Activated CD4-positive, CD25-positive, alpha-beta regulatory T cell (primary cell): ENCODE data around the gene VPS13D.
A peak's percentile ranks its signal among the peaks of the same experiment; 100 is the strongest.

Experiments used
- DNase-seq, 4 experiments: peaks; one replicate each; lab custom pipeline; 2025; lab: John Stamatoyannopoulos, UW

Gene VPS13D

DNA sequence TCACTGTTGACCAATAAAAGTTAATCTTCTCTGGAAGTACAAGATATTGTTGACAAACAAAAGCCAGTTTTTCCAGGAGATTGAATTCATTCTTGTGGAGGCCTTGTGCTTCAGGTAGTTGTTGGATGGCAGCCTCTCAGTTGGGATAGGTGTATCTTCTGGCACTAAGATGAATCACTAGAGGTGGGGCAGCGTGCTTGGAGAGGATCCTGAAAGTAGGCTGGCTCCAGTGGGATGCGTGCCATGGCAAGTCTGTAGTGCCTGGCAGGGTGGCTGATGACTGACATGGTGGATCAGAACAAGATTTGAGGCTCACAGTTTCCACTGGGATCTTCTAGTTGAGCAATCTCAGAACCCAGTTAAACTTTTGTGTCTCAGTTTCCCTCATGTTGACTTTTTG is 2.4 kb downstream of the VPS13D start:
- no peak for DNase-seq

DNA sequence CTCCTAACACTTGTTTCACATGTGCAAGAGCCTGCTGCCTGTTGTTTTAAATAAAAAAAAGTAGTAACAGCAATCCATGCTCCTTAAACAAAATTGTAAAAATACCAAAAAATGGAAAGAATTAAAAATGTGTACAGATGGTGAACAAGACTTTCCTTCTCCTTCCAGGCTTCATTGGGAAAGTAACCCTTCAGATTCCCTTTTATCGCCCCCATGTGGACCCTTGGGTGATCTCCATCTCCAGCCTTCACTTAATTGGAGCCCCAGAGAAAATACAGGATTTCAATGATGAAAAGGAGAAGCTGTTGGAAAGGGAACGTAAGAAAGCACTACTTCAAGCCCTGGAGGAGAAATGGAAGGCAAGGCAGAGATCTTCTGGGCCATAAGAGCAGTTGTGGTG is 14.2 kb downstream of the VPS13D start:
- DNase-seq: no peak

DNA sequence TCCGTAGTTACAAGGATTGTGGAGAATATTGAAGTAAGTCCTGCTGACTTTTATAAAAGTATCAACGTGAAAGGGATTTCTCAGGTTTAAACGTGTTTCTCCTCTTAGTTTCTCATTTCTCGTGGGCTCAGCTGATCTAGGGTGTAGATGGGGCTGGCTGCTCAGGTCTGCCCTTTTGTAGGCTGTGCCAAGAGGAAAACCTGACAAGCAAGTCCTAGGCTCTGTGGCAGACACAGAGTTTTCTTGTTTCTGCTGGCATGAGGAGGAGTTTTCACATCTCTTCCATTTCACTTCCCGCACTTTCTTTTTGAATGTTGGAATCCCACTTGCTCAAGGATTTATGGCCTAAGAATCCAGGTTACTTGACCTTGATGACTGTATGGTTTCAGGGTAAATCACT is 14.8 kb downstream of the VPS13D start:
- DNase-seq: no peak

DNA sequence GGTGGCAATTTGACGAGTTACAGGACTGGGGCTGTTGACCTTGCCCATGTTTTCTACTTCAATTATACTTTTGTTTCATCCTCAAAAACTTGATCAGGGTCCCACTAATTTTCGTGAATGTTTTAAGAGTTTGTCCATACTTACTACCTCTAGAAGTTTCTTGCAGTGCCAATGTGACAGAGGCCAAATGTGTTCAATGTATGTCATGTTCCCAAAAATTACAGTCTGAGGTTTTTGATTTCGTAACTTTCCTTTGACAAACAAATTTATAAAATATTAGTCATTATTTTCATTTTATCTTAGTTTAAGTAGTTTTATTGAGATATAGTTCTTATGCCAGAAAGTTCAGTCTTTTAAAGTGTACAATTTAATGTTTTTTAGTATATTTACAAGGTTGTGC is 15.3 kb downstream of the VPS13D start:
- no peak for DNase-seq

DNA sequence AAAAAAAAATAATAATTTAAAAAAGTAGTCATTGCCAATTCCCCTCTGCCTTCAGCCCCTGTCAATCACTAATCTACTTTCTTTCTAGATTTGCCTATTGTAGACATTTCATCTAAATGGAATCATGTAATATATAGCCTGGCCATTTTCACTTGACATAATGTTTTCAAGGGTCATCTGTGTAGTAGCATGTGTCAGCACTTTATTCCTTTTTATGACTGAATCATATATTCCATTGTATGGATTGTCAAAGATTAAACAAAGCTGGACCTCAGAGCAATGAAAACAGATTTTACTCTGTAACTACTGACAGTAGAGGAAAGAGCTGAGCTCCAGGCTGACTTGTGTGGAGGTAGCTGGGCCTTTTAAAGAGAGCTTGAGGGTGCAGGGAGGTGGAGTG is 15.9 kb downstream of the VPS13D start:
- no peak for DNase-seq

DNA sequence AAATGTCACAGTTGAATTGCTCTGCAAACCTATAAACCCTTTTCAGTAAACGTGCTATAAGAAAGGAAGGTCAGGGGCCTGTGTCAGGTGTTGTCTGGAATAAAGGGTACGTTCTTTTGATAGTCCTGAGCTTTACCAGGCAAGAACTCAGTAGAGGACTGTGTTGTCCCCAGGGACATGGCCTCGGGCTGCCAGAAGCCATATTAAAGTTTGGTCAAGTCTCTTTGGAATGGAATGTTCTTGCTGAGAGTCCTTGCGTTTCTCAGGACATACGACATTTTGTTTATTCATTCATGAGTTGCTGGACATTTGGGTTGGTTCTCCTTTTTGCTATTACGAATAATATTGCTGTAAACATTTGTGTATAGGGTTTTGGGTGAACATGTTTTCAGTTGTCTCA is 16.8 kb downstream of the VPS13D start:
- DNase-seq: no peak

DNA sequence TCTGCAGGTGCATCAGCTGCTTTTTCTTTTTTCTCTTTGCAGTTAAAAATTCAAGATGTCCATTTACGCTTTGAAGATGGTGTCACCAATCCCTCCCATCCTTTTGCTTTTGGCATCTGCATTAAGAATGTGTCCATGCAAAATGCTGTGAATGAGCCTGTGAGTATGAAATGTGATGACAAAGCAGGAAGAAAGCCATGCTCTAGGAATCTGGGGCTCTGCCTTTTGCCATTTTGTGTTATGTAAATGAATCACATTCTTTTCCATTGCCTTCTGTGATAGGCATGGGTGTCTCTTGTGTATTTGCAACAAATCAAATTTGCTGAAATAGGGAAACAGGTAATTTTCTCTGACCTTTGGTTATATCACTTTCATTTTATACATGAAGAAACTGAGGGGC is 19.4 kb downstream of the VPS13D start:
- no peak for DNase-seq

DNA sequence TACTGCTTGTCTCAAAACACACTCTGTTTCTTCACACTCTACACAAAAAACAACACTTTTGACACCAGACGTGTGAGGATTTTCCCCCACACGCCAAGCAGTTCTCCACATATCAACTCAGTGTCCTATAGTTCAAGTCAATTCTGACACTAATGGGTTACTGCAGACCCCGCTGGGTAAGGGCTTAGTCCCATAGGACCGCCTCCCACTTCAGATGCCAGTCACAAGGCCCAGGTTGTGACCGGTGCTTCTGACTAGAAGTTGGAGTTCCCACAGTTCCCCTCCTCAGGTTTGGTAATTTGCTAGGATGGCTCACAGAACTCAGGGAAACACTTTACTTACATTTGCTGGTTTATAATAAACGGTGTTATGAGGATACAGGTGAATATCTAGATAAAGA is 19.9 kb downstream of the VPS13D start:
- DNase-seq: no peak

DNA sequence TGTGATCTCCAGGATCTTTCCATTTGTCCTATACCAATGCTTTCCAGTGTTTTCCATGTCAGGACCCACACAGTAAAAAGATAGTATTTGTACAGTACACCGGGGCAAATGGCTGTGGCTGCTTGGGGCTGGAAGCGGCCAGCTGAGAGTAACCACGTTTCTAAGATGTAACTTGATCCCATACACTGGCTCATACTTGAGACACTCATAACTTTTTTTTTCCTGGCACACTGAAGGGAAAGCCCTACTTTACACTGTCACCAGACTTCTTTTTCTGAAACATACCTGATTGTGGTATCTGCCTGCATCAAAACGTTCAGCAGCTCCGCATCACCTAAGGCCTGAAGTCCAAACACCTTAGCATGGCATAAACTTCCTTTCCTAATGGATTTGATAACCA is 21.6 kb downstream of the VPS13D start:
- no peak for DNase-seq

DNA sequence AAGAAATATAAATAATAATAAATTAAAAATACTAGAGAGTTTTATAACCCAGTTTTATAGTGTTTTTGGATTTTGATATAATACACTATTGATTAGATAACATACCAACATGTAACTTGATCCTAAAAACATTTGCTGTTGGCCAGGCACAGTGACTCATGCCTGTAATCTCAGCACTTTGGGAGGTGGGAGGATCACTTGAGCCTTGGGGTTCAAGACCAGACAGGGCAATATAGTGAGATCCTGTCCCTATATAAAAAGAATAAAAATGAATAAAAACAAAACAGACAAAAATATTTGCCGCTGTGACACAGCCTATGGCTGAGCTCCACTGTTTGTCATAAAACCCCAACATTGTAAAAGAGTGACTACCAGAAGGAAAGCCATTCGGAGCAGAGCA is 26.1 kb downstream of the VPS13D start:
- no peak for DNase-seq

DNA sequence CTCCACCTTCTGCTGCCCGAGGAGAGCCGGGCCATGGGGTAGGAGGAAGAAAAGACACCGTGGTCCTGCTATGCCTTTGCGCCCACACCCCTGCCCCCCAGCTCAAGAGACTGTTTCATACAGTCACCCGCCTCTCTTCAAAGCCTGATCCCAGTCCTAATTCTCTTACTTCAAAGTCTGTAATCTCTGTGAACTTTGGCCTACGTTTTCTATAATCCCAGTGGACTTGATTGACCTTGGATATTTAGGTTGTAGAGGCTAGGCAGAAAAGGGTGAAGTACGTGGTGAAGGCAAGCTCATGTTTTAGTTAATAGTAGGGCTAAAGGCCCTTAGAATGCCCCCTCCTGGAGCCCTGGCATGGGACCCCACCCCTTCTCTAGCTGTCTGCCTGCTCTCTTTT is 28.4 kb downstream of the VPS13D start:
- no peak for DNase-seq

DNA sequence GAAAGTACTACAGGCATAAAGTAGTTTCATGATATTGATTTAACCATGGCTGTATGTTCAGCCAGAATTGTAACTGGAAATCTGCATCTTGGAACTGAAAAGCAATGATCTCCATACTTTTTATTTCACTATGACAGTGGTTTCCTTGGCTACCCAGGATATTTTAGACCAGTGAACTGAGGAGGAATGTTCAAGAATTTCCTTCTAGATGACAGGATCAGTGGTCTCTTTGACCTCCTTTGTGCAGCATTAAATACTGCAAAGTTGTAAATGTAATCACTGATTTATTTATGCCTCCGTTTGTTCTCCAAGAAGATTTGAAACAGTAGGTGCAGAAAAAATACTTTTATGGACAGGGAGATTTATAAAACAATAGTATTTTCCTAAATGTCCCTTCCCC is 39.5 kb downstream of the VPS13D start:
- no peak for DNase-seq

DNA sequence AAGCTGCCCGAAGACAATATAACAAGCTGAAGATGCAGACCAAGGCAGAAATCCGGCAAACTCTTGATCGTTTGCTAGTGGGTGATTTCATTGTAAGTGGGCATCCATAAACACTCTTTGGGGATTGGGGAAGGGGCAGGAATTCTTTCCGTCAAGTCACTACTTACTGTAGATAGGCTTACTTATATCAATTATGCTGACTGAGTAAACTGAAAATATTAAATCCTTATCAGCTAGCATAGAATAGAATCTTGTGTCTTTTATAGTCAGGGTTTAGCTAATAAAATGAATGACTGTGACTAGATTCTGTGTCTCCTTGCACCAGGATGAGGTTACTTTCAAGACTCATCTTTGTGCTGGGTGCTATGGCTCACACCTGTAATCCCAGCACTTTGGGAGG is 41.2 kb downstream of the VPS13D start:
- no peak for DNase-seq

DNA sequence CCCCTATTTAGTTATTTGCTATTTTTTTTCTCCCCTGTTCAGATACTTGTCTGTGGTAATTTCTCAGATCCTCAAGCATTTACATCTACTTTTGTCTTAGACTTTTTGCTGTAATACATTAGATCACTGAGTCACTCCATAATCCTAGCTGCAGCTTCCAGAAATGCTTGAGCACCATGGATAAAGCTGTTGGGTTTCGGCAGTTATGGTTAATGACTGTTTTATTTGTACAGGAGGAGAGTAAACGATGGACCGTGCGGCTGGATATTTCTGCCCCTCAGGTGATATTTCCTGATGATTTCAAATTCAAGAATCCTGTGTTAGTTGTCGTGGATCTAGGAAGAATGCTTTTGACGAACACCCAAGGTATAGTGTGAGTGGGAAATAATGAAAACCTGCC is 42.9 kb downstream of the VPS13D start:
- no peak for DNase-seq

DNA sequence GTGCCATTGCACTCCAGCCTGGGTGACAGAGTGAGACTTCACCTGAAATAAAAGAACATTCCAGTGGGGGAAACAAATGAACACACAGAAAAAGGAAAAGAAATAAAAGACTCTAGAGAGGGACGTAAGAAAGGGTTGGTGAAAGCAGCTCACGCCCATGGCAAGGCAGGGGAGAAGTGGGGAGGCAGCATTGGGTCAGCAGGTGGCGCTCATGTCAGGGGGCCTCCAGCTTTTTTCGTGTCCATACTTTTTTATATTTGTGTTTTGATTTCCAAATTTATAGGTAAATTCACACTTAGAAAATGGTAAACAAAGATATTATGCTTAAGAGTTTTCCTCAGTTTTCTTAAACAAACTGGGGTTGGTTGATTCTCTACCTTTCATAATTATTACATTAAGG is 45.5 kb downstream of the VPS13D start:
- peak in 2 of 4 experiments; percentile 3 to 14 for DNase-seq

DNA sequence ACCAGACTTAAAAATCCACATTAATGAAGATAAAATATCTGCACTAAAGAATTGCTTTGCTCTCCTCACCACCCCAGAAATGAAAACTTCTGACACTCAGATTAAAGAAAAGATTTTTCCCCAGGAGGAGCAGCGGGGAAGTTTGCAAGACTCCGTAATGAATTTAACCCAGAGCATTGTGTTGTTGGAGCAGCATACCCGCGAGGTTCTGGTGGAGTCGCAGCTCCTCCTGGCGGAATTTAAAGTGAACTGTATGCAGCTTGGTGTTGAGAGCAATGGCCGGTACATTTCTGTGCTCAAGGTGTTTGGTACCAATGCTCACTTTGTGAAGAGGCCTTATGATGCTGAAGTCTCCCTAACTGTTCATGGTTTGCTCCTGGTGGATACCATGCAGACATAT is 46.4 kb downstream of the VPS13D start:
- no peak for DNase-seq

DNA sequence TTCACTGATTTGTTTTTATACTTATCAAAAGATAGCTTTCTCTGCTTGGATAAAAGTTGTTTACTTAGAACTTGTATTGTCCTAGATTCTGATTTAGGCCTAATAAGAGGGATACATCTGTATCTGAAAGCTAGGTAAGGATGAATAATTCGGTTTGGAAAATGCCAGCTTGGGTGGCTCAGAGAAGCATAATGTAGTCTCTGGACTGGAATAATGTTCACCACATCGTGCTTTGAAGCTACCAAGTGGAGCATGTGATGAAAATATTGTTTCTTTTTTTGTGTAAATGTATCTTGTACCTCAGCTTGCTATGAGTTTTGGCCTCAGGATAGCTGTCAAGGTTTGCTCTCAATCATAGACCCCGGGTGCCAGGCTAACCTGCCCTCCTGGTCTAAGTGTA is 49.2 kb downstream of the VPS13D start:
- DNase-seq: no peak

DNA sequence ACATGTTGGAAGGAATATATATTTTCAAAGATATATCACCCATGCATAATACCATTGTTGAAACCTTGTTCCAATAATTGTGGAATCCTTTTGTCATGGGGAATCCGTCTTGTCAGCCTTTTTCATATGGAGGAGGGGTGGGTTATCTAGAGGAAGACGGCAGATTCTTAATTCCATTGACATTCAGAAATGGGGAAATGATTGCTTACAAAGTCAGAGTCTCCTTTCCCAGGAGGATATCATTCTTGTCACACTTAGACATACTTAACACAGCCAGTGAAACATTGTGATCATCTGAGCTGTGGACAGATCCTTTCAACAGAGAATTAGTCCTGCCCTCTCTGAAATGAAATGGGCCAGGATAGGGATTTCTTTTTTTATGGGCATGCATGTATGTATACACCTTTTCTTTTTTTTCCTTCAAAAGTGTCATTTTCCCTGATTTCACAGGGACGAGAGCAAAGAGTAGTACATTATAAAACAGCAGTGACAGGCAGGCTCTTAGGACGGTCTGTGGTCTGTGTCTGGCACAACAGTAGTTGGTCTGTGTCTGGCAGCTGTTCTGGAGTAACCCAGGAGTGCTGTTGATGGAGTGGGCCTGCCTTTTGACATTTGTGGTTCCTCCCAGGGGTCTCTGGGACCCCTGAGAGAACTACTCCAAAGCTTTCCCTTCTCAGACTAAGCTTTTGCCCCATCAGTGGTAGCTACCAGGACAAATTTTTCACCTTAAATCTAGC is 50.1 kb downstream of the VPS13D start:
- DNase-seq: no peak

DNA sequence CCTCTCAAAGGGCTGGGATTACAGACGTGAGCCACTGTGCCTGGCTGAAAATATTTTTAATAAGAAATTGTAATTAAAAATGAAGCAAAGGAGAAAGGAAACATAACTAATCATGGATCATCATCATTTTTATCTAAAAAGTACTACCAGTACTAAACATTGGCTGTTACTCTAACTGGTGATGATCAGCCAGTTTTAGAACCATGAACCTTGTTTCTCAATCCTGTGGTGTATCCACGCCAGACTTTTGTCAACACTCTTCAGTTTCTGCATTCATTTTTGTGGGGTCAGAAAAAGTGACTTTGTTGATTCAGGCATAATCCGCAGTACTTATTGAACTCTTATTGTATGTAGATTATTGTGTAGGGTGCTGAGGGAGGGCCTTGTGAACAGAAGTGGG is 52.3 kb downstream of the VPS13D start:
- no peak for DNase-seq

DNA sequence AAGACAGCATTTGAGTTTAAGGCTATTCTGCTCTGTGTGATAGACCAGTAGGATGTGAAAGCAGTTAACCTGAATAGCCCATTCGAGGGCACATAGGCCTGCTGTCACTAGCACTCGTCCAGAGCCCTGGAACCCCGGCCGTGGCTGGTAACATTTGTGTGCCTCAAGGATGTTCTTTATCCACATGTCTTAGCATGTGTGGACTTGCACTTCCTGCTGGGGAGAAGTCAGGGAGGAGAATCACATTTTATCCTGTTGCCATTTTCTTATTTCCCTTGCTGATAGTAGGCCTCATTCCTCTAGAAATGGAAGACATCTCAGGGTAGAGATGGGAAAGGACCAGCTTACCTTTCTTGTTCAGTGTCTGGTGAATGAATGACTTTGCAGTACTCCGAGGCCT is 54.7 kb downstream of the VPS13D start:
- DNase-seq: no peak

DNA sequence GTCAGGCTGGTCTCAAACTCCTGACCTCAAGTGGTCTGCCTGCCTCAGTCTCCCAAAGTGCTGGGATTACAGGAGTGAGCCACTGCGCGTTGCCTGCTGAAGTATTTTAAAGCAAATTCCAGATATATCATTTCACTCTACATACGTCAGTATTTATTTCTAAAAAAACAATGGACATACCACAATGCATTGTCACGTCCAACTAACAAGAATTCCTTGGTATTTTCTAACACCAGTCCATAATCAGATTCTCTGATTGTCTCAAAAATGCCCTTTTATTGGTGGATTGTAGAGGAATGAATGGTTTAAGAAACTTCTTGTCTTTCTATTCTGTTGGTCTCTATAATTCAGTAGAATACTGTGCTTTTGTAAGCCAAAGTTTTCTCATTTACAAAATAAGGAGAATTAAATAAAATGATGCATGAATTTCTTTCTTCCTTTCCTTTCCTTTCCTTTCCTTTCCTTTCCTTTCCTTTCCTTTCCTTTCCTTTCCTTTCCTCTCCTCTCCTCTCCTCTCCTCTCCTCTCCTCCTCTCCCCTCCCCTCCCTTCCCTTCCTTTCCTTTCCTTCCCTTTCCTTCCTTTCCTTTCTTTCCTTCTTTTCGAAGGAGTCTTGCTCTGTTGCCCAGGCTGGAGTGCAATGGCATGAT is 55.8 kb downstream of the VPS13D start:
- DNase-seq: no peak

DNA sequence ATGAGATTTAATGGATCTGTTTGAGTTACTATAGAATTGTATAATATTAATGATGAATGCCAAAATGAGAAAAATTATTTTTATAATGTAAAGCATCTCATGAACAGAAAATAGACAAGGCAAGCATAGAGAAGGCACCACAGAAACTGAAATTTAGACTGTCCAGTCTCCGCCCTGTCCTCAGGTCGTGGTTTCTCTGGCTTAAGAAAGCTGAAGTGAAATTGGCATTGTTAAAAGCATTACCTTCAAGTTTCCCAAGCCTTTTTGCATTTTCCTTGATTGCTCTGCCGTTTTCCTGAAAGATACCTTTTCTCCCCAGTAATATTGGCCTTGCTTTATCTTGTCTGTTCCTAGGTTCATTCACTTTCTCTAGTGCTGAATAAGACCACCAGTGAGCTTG is 58.0 kb downstream of the VPS13D start:
- no peak for DNase-seq

DNA sequence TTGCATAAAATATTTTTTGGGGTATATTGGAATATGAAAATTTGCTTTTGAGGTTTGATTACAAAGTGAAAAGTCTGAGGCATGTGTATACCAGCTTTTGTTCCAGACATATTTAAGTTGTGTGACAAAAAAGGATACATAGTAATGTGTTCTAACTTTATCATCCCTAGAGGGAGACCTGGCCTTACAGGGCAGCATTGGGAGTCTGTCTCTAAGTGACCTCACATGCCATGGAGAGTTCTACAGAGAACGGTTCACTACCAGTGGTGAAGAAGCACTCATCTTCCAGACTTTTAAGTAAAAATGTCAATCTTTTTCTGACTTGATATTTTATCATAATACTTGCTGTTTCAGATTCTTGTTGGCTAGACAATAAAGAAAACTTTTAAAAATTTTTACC is 61.0 kb downstream of the VPS13D start:
- no peak for DNase-seq

DNA sequence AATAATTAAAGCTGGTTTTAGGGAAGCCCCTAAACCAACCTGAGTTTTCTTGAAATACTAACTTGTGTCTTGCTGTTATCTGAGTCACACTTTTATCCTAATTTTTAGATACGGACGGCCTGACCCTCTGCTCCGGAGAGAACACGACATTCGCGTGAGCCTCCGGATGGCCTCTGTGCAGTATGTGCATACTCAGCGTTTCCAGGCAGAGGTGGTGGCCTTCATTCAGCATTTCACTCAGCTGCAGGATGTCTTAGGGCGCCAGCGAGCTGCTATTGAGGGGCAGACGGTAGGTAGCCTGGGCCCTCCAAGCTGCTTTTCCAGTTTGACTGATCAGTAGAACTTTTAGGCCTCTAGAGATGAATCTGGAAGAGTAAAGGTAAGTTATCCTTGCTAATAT is 63.6 kb downstream of the VPS13D start:
- DNase-seq: no peak
